ENCODE results near the gene WDR19. TPM values are rescaled to one million over a fixed set of nuclear protein-coding genes. Genes with fewer than 3 reads are reported as not detected.

Gene WDR19
- total RNA-seq, 2 experiments from 2014 or later: 12.0 to 14.5 TPM

DNA sequence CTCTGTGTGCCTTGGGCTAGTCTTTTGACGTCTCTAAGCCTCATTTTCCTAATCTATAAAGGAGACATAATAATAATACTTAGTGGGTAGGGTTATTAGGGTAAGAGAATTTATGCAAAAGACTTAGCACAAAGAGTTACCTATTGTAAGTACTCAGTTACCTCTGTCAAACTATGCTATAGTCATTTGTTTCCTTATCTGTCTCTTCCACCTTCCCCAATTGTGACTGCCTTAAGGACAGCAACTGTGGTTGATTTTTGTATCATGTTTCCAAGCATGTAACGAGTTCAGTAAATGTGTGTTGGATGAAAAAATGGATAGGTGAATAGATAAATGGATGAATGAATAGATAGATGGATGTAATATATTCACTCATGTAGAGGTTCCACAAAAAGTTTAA lies 48.1 kb downstream of the WDR19 start:
- ChIA-PET POLR2A (no interaction called here), CTCF (no interaction called here)
- intact Hi-C loops (cut with micrococcal nuclease): no loop called here
- Mint-ChIP-seq H3K27me3 (no peaks in the 10 kb centered on the region), H3K4me3 (no peak overlapping the region), H3K36me3 (ENCODE audit: low read depth) (no peaks in the 10 kb centered on the region), H3K9me3 (no peaks in the 10 kb centered on the region), H3K27ac (no peak overlapping the region), H3K4me1 (ENCODE audit: low read depth) (no peaks in the 10 kb centered on the region)
- ATAC-seq: no peak
- no peak for DNase-seq
- TF ChIP-seq, protein P1, sequence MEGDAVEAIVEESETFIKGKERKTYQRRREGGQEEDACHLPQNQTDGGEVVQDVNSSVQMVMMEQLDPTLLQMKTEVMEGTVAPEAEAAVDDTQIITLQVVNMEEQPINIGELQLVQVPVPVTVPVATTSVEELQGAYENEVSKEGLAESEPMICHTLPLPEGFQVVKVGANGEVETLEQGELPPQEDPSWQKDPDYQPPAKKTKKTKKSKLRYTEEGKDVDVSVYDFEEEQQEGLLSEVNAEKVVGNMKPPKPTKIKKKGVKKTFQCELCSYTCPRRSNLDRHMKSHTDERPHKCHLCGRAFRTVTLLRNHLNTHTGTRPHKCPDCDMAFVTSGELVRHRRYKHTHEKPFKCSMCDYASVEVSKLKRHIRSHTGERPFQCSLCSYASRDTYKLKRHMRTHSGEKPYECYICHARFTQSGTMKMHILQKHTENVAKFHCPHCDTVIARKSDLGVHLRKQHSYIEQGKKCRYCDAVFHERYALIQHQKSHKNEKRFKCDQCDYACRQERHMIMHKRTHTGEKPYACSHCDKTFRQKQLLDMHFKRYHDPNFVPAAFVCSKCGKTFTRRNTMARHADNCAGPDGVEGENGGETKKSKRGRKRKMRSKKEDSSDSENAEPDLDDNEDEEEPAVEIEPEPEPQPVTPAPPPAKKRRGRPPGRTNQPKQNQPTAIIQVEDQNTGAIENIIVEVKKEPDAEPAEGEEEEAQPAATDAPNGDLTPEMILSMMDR (IDR thresholded peaks at IDR 0.05): no peak

DNA sequence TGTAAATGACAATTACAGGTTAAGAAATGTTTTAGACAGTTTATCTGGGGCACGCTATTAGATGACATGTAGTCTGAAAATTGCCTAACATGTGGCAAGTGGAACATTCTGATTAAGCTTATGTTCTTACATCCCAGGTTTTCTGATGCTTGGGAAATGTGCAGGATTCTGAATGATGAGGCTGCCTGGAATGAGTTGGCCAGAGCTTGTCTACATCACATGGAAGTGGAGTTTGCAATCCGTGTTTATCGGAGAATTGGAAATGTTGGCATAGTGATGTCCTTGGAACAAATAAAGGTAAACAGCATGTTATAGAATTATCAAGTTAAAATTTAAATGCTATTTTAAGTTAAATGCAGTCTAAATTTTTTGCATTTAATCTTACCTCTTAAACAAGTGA lies 49.3 kb downstream of the WDR19 start:
- Mint-ChIP-seq H3K4me1 (ENCODE audit: low read depth) (no peaks in the 10 kb centered on the region), H3K27me3 (no peaks in the 10 kb centered on the region), H3K27ac (no peak overlapping the region), H3K9me3 (no peaks in the 10 kb centered on the region), H3K4me3 (no peak overlapping the region), H3K36me3 (ENCODE audit: low read depth) (peaks cover 3% of the 10 kb centered on the region)
- CTCF ChIA-PET: no interaction called here
- TF ChIP-seq, protein P1 (IDR thresholded peaks at IDR 0.05): no peak
- ATAC-seq (no peak), DNase-seq (no peak)
- POLR2A ChIA-PET: no interaction called here
- intact Hi-C loops (cut with micrococcal nuclease): no loop called here

DNA sequence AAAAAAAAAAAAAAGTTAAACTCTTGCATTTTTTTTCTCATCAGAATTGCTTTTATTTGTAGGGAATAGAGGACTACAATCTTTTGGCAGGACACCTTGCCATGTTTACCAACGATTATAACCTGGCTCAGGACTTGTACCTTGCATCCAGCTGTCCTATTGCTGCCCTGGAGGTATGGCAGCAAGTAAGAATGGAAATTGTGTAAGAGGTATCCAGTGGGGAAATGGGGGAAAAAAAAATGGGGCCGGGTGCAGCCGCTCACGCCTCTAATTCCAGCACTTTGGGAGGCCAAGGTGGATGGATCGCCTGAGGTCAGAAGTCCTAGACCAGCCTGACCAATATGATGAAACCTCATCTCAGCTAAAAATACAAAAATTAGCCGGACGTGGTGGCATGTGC lies 49.8 kb downstream of the WDR19 start:
- Mint-ChIP-seq H3K27ac (no peak overlapping the region), H3K27me3 (no peaks in the 10 kb centered on the region), H3K4me3 (no peak overlapping the region), H3K36me3 (ENCODE audit: low read depth) (peaks cover 3% of the 10 kb centered on the region), H3K4me1 (ENCODE audit: low read depth) (no peaks in the 10 kb centered on the region), H3K9me3 (no peaks in the 10 kb centered on the region)
- DNase-seq (no peak), ATAC-seq (no peak)
- TF ChIP-seq, protein P1 (IDR thresholded peaks at IDR 0.05): no peak
- ChIA-PET CTCF (interaction anchor here (1.1 kb wide), 1 partner anchor 249 kb away, joined by 3 read pairs; no protein-coding TSS in a partner anchor), POLR2A (no interaction called here)
- intact Hi-C loops (cut with micrococcal nuclease): no loop called here

DNA sequence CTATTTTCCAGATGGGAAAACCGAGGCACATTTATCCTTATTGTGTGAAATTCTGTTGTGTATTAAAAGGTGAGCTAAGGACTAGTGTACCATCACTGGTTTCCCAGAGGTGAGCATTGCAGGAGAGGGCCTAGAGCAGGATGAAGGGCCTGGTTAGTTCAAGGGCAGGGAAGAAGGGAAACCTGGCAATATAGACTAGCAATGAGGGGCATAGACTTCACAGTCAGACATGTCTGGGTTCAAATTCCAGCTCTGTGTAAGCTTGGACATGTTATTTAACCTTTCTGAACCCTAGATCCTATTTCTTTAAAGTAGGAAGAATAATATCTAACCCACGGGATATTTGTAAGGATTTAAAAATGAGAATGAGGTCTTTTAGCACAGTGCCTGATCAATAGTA lies 50.8 kb downstream of the WDR19 start:
- Mint-ChIP-seq H3K36me3 (ENCODE audit: low read depth) (peaks cover 3% of the 10 kb centered on the region), H3K4me1 (ENCODE audit: low read depth) (no peaks in the 10 kb centered on the region), H3K9me3 (no peaks in the 10 kb centered on the region), H3K27ac (no peak overlapping the region), H3K27me3 (no peaks in the 10 kb centered on the region), H3K4me3 (no peak overlapping the region)
- TF ChIP-seq, protein P1 (IDR thresholded peaks at IDR 0.05): no peak
- DNase-seq (no peak), ATAC-seq (no peak)
- intact Hi-C loops (cut with micrococcal nuclease): no loop called here
- CTCF ChIA-PET: interaction anchor here (1.1 to 2.2 kb wide), 3 partner anchors 248 to 474 kb away, joined by 3 to 7 read pairs (median 4); no protein-coding TSS in a partner anchor
- POLR2A ChIA-PET: interaction anchor here (0.6 kb wide), 1 partner anchor 65 kb away, joined by 3 read pairs; no protein-coding TSS in a partner anchor

DNA sequence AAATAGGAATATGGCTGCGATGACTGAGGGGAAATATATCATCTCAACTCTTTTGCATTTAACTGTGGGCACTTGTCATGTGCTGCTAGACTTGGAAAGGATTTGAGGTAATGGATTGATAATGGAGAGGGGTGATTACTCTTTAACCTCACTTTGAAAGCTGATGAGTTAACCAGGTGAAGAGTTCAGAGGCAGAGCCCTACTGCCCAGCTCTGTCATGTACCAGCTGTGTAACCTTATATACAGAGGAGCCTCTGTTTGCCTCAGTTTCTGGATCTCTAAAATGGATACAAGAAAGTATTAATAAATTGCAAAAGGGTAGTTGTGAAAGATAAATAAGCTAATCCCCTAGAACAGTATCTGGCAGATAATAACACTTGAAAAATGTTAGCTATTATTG lies 51.5 kb downstream of the WDR19 start:
- TF ChIP-seq, protein P1 (IDR thresholded peaks at IDR 0.05): no peak
- no peaks in the 10 kb centered on the region for H3K9me3 Mint-ChIP-seq
- ChIA-PET POLR2A (no interaction called here), CTCF (interaction anchor here (0.9 to 2.2 kb wide), 3 partner anchors 46 to 474 kb away, joined by 3 to 7 read pairs (median 4); no protein-coding TSS in a partner anchor)
- H3K27me3 Mint-ChIP-seq: no peaks in the 10 kb centered on the region
- no peak overlapping the region for H3K27ac Mint-ChIP-seq
- intact Hi-C loops (cut with micrococcal nuclease): no loop called here
- DNase-seq: no peak
- ATAC-seq: no peak
- no peak overlapping the region for H3K4me3 Mint-ChIP-seq
- no peaks in the 10 kb centered on the region for H3K4me1 Mint-ChIP-seq (ENCODE audit: low read depth)
- H3K36me3 Mint-ChIP-seq (ENCODE audit: low read depth): peaks cover 5% of the 10 kb centered on the region
